ENCODE measurements around the gene CYP17A1.
"Not testable (repeated sequence)": the region's sequence is repeated elsewhere in the genome, so short reads cannot be mapped to it uniquely, and the experiment has no call there.

CYP17A1 gene, protein sequence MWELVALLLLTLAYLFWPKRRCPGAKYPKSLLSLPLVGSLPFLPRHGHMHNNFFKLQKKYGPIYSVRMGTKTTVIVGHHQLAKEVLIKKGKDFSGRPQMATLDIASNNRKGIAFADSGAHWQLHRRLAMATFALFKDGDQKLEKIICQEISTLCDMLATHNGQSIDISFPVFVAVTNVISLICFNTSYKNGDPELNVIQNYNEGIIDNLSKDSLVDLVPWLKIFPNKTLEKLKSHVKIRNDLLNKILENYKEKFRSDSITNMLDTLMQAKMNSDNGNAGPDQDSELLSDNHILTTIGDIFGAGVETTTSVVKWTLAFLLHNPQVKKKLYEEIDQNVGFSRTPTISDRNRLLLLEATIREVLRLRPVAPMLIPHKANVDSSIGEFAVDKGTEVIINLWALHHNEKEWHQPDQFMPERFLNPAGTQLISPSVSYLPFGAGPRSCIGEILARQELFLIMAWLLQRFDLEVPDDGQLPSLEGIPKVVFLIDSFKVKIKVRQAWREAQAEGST

DNA sequence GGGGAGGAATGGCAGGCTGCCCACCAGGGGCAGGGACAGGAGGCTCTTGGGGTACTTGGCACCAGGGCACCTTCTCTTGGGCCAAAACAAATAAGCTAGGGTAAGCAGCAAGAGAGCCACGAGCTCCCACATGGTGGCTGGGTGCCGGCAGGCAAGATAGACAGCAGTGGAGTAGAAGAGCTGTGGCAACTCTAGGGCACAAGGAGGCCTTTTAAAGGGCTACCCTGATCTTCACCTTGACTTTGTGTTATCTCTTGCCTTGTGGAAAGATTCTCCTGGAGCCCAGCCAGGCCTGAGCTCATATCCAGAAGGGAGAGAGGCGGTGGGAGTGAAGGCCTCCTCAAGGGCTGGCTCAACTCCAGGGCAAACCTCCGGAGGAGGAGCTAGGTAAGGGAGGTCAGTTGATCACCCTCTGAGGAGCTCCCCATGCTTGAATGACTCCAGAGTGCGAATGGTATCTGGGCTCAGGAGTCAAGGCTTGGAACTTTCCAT, at the start of gene CYP17A1:
CYP17A1 (minus strand) TSS at position 184 of the 492 bp plus-strand sequence; CDS start at position 132, 52 bp downstream.
- DNase-seq = peak in 1 of 56 donors; percentile 46

DNA sequence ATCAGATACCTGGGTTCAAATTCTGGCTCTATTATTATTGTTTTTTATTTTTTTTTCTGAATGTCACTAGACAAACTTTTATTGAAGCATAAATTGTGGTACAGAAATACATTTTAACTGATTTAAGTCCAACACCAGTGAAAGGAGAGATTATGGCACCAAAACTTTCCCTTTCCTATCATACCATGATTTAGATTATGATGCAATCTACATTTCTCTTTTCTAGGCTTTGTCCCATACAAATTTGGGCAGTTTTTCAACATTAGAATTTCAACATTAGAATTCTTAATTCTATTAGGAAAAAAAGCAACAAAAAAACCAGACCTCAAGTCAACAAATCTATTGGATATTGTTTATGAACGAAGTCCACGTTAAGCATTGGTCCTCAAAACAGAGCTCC, 43.0 kb upstream of the CYP17A1 start:
- DNase-seq = no peak

DNA sequence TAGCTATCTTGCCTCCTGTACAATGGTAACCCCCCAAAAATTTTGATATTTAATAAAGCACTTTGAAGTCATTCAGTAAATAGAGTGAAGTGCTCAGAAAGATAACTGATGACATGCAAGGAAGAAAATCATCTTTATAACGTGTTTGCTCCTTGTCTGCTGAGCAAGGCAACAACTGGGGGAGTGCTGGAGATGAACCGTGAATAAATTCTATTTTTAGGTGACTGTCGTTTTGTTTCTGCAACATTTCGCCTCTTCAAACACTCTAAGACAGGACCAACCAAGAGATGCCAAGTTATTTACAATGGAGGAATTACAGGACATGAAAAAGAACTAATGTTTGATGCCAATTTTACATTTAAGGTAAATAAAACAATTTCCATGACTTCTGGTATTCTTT, 41.4 kb upstream of the CYP17A1 start:
- no peak for DNase-seq

DNA sequence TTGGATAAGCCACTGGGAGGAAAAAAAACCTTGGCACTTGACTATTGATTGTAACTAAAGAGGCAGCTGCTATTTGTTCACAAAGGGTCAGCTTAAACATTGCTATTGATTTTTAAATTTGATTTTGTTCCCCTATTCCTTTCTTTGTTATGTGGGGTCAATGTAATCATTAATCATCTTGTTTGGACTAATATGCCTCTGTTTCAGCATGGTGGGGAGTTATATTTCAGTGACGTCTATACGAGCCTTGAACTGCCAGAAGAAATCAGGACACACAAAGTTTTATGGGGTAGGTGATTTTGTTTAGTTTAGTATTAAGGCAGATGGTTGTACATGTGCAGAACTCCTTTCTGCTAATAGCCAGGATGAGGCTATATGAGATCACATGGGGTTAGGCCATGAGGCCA, 39.5 kb upstream of the CYP17A1 start:
- DNase-seq = no peak

DNA sequence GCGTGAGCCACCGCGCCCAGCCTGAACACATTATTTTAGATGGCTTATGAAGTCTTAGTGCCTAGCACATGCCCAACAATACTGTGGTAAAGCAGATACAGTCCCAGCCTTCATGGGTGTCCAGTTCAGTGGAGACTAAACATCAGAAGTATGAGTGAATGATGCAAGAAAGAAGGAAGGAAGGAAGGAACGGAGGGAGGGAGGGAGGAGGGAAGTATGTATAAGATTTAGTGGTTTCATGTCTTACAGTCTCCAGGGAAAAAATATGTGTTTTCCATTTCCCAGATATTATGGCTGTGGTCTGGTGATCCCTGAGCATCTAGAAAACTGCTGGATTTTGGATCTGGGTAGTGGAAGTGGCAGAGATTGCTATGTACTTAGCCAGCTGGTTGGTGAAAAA, 35.0 kb upstream of the CYP17A1 start:
- no peak for DNase-seq

DNA sequence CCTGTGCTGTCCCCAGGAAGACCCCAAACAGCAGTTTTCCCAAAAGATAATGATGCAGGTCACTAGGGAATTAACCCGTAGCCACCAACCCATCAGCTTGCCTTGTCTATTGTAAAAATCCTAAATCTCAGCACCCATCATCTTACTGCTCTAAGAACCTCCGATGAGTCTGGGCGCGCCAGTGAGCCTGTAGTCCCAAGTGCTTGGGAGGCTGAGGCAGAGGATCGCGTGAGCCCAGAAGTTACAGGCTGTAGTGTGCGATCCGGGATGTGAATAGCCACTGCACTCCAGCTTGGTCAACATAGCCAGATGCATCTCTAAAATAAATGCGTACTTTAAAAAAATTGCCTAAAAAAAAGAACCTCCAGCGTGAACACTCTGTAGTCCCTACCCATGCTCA, 33.0 kb upstream of the CYP17A1 start:
- no peak for DNase-seq

DNA sequence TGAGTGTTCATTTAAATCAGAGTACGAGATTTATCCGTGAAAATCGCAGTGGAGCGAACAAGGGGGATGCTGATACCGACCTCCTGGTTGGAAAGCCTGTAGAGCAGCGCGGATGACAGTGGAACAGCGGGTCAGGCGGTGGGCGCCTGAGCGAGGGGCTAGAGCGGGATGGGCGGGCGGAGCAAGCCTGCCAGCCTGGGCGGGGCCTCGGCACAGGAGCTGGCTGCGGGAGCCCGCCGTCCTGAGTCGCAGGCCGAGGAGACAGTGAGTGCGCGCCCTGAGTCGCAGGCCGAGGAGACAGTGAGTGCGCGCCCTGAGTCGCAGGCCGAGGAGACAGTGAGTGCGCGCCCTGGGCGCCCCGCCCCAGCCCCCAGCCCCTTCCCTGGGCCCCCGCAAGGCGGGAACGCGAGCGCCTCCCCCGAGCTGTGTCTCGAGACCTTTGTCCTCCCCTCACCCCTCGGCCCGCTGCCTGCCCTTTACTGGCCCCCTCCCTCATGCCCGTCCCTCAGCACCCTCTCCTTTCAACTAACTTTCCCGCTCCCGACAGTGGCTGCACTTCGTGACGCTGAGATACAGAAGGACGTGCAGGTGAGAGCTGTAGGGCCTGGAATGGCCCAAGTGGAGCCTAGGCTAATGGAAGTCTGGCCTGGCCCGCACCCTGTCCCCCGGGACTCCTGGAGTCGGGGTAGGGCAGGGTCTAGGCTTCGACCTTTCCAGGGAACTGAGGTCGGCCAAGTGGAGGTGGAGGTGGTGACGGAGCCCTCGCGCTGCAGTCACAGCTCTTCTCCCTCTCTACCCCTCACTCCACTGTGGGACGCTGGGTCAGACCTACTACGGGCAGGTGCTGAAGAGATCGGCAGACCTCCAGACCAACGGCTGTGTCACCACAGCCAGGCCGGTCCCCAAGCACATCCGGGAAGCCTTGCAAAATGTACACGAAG, 32.3 kb upstream of the CYP17A1 start, which contains the start of gene AS3MT:
AS3MT (plus strand) TSS at position 213 of the 941 bp plus-strand sequence; CDS start at position 336, 123 bp downstream.
- DNase-seq = peak in 14 of 56 donors; percentile 2 to 41 (median 13)

DNA sequence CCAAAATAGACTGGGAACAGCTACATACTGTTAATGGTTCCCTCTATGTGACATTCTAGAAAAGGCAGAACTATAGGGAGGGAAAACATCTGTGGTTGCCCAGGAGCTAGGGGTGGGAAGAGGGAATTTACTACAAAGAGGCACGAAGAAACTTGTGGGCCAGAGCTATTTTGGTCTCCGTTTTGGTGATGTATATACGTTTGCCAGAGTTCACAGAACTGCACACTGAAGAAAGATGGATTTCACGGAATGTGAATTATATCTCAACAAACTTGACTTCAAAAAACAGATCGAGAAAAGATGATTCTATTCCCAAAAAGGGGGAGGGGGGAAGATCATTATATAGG, 31.7 kb upstream of the CYP17A1 start:
- no peak for DNase-seq

DNA sequence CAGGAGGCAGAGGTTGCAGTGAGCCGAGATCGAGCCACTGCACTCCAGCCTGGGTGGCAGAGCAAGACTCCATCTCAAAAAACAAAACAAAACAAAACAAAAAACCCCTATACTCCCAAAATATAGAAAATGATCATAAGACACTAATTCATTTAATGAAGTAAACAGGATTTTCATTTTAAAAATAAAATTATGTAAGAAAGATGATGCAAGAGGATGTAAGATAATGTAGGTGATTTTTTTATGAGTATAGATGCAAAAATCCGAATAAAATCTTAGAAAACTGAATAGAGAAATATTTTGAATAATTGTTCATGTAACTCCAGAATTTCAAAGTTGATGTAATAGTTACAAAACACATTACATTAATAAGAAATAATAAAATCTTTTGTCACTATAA, 28.4 kb upstream of the CYP17A1 start:
- no peak for DNase-seq

DNA sequence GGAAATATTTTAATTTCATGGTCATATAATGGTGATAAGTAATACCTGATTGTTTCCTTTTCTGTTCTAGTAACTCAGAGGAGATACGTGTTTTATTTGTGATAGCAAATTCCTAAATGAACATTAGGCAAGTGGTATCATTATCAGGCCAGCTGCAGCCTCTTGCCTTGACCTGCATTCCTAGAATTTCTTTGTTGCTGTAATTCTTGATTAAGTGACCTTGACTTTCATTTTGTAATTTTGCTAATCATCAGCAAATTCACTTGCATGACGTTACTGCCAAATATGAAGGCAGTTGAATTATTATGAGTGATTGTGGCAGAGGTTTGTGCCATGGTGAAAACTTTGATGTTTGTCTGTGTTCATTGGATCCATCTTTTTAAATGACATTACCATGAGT, 26.4 kb upstream of the CYP17A1 start:
- no peak for DNase-seq

DNA sequence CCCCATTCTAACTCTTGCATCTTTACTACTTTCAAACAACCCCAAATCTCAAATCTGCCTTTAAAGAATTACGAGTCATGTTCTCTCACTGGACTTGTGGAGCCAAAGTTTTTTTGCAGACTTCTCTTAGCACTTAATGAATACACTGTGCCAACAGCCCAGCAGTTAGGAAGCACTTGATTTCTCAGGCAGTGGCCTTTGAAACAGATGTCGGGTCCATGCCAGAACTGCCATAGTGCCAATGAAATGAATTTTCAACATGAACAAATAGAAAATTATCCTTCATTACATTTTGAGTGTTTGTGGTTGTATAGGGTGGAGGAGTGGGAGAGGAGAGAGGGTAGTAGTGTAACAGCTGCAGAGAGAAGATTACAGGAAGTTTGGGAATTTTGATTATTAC, 22.7 kb upstream of the CYP17A1 start:
- DNase-seq = no peak

DNA sequence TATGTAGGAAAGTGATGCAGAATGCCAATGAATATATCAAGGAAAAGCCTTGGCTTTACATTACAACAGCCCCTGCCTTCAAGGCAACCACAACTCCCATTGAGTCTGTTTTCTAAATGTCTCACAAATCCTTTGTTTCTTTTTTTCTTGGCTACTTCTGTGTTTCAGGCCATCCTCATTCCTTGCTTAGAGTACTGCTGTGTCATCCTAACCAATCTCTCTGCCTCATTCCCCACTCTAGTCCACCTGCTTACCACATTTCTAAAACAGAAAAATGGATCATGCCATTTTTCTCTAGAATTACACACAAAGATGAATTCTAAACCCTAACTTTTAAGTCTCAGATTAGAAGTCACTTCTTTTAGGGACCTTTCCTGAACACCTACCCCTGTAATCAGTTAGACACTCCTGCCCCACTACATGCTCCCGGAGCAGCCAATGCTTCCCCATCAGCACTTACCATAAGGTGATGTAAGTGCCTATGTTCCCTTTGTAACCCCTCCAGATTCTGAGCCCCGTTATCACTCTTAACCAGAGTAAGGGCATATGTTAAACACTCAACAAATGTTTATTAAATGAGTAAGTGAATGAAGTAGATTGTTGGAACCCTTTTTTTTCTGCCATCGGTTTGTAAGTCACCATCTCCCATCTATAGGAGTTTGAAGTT, 19.7 kb upstream of the CYP17A1 start:
- DNase-seq = no peak

DNA sequence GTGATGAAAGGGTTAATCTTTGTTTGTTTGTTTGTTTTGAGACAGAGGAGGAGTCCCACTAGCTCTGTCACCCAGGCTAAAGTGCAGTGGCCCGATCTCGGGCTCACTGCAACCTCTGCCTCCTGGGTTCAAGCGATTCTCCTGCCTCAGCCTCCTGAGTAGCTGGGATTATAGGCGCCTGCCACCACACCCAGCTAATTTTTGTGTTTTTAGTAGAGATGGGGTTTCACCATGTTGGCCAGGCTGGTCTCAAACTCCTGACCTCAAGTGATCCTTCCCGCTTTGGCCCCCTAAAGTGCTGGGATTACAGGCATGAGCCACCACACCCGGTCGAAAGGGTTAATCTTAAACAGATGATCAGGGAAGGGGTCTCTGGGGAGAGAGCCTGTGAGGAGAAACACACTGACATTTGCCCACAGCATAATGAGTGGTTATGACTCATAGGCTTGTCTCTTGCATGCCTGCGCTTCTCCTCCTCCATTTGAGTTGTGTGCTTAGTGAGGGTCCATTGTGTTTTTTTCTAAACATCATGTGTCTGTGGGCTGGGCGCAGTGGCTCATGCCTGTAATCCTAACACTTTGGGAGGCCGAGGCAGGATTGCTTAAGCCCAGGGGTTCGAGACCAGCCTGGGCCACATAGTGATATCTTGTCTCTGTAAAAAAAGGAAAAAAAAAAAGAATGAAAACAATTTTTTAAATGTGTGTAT, 18.7 kb upstream of the CYP17A1 start:
- not testable (repeated sequence) for DNase-seq

DNA sequence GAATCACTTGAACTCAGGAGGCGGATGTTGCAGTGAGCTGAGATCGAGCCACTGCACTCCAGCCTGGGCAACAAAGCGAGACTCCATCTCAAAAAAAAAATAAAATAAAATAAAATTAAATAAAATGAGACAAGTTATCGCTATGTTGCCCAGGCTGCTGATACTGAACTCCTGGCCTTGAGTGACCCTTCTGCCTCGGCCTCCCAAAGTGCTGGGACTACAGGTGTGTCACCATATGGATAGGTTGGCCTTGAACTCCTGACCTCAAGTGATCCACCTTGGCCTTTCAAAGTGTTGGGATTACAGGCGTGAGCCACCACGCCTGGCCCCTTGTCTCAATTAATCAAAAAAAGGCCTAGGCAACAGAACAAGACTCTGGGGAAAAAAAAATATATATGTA, 16.0 kb upstream of the CYP17A1 start:
- not testable (repeated sequence) for DNase-seq

DNA sequence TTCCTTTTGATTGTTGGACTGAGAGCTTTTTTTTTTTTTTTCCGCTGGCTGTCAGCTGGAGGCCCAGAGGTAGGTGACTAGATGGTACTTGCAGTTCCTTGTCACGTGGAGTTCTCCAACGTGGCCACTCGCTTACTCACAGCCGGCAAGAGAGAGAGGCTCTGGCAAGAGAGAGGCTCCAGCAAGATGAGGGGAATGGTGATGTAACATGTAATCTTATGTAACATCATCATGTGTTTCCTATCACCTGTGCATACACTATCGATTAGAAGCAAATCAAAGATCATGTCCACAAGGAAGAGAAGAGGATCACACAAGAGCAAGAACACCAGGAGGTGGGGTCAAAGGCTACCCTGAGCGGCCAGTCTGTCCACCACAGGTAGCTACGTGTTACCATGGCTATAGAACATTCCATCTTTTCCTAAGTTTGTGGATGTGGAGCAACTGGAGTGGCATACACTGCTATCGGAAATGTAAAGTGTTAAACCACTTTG, 12.9 kb upstream of the CYP17A1 start:
- no peak for DNase-seq

DNA sequence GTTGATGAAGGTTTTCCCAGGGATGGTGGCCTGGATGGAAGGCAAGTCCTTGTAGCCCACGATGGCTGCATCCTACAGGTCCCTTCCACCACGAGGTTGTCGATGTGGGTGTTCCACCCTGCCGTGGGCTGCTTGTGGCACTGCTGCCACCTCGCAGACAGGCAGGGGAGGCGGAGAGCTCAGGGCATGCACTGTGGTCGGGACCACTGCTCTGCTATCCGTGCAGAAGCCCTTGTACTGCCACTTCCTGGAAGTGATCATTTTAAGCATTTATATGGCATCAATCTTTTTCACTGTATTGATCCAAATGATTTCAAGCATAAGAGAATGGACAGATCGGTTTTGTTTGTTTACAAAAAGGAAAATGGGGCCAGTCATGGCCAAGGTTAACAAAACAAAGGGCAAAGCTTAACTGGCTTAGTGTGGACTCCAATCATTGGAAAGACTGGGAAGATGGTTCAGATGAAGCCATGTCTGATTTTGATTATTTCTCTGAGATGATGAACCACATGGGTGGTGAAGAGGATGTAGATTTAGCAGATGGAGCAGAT, 8.2 kb upstream of the CYP17A1 start:
- DNase-seq = no peak

DNA sequence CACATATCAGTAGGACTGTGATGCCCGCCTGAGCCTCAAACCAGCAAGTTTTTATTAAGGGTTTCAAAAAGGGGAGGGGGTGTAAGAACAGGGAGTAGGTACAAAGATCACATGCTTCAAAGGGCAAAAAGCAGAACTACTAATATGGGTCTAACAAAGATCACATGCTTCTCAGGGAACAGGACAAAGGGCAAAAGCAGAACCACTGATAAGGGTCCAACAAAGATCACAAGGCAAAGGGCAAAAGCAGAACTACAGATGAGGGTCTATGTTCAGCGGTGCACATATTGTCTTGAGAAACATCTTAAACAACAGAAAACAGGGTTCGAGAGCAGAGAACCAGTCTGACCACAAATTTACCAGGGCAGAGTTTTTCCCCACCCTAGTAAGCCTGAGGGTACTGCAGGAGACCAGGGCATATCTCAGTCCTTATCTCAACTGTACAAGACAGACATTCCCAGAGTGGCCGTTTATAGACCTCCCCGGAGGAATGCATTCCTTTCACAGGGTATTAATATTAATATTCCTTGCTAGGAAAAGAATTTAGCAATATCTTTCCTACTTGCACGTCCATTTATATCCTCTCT, 7.1 kb upstream of the CYP17A1 start:
- DNase-seq = not testable (repeated sequence)

DNA sequence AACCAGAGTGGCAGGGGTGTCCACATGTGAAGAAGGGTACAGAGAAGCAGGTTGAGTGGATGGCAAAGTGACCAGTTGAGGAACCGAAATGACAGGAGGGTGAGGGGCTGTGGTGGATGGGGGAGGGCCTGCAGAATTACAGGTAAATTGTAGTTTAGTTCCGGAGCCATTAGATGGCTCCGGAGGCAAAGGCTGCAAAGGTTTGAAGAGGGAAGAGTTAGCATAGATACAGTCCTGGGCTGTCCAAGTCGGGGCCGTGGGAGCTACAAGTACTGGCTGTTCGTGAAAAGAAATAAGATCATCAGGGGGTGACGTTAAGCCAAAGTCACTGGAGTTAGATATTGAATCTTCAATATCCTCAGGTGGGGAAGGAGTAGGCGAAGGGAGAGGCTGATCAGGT, 5.9 kb upstream of the CYP17A1 start:
- DNase-seq = not testable (repeated sequence)

DNA sequence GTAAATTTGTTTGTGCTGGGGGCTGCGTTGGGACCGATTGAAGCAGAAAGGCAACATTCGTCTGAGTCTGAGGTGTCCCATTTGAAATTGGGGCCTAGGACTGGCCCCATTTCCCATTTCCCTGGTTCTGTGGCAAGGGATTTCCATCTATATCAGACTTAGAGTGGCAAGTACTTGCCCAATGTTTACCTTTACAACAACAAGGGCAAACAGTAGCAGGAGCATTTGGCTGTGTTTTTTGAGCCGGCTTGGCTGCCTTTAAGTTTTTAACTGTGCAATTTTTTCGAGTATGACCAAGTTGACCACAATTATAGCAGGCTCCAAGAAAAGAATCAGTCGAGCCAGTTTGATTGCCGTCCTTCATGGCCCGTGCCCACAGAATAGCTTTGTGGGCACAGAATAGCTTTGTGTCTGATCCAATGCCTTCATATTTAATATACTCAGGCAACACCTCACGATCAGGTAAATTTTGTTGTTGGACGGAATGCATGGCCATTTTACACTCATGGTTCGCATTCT, 4.7 kb upstream of the CYP17A1 start:
- no peak for DNase-seq

Data from amygdala (tissue), 56 donors.